ENCODE data around the gene C1QB. TPM values are rescaled to one million over a fixed set of nuclear protein-coding genes. Genes with fewer than 3 reads are reported as not detected.
A peak's percentile ranks its signal among the peaks of the same experiment; 100 is the strongest.

Gene C1QB
- total RNA-seq, 2 donors from 2014 or later, result not detected

- peaks cover 32% of the 10 kb centered on the region for H3K4me1 Mint-ChIP-seq
- no peak for TF ChIP-seq CTCF (conservative IDR thresholded peaks at IDR 0.05)
- no peak overlapping the region for H3K4me3 Mint-ChIP-seq
- Histone ChIP-seq H3K27me3 (ENCODE audit: control insufficient read depth, insufficient read depth, low read length, poor library complexity, severe bottlenecking) (no peaks in the 10 kb centered on the region), H3K4me3 (ENCODE audit: low read length) (no peak overlapping the region), H3K9ac (ENCODE audit: extremely low read depth, low read length, poor library complexity, severe bottlenecking) (no peak overlapping the region), H3K27ac (ENCODE audit: low read depth, low read length) (no peak overlapping the region), H3K9me3 (ENCODE audit: control insufficient read depth, low read length) (no peaks in the 10 kb centered on the region), H3K4me1 (ENCODE audit: control insufficient read depth, insufficient read depth, low read length) (peaks cover 4% of the 10 kb centered on the region), H3K36me3 (ENCODE audit: control insufficient read depth, insufficient read depth, low read length) (no peaks in the 10 kb centered on the region)
- H3K9me3 Mint-ChIP-seq, result no peaks in the 10 kb centered on the region
- no peaks in the 10 kb centered on the region for H3K36me3 Mint-ChIP-seq (ENCODE audit: low read depth)
- H3K27me3 Mint-ChIP-seq (ENCODE audit: insufficient read depth), result peaks cover 4% of the 10 kb centered on the region
- DNase-seq, result peak; percentile 68
- H3K27ac Mint-ChIP-seq, result peak overlapping the region; percentile 6
- WGBS, 2 experiments (ENCODE audit: insufficient coverage in 1 of 2, insufficient read length in 1 of 2), result 28 to 59% methylated on average over 2 to 11 of the region's 11 CpGs
Observed at GRCh38 chr1:22628698-22629444, 24.2 kb upstream of the C1QB start.

- no peak overlapping the region for H3K4me3 ChIP-seq (ENCODE audit: low read length)
- H3K9ac ChIP-seq (ENCODE audit: extremely low read depth, low read length, poor library complexity, severe bottlenecking), result no peak overlapping the region
- Mint-ChIP-seq H3K36me3 (ENCODE audit: low read depth) (no peaks in the 10 kb centered on the region), H3K9me3 (peaks cover 2% of the 10 kb centered on the region), H3K27ac (no peak overlapping the region), H3K27me3 (ENCODE audit: insufficient read depth) (peaks cover 2% of the 10 kb centered on the region), H3K4me3 (no peak overlapping the region), H3K4me1 (peaks cover 32% of the 10 kb centered on the region)
- no peak for DNase-seq
- H3K36me3 ChIP-seq (ENCODE audit: control insufficient read depth, insufficient read depth, low read length), result no peaks in the 10 kb centered on the region
- no peak for TF ChIP-seq CTCF (conservative IDR thresholded peaks at IDR 0.05)
- peaks cover 4% of the 10 kb centered on the region for H3K4me1 ChIP-seq (ENCODE audit: control insufficient read depth, insufficient read depth, low read length)
- H3K27me3 ChIP-seq (ENCODE audit: control insufficient read depth, insufficient read depth, low read length, poor library complexity, severe bottlenecking), result no peaks in the 10 kb centered on the region
- no peak overlapping the region for H3K27ac ChIP-seq (ENCODE audit: low read depth, low read length)
- no peaks in the 10 kb centered on the region for H3K9me3 ChIP-seq (ENCODE audit: control insufficient read depth, low read length)
- WGBS, 2 experiments (ENCODE audit: insufficient coverage in 1 of 2, insufficient read length in 1 of 2), result 24 to 58% methylated on average over 2 of the region's 2 CpGs
Observed at GRCh38 chr1:22629886-22630285, 23.1 kb upstream of the C1QB start.

GRCh38 chr1:22633697-22634463 is 19.2 kb upstream of the C1QB start:
- peaks cover 17% of the 10 kb centered on the region for H3K4me1 Mint-ChIP-seq
- H3K4me3 ChIP-seq (ENCODE audit: low read length), result no peak overlapping the region
- H3K27me3 ChIP-seq (ENCODE audit: control insufficient read depth, insufficient read depth, low read length, poor library complexity, severe bottlenecking), result no peaks in the 10 kb centered on the region
- no peak overlapping the region for H3K9ac ChIP-seq (ENCODE audit: extremely low read depth, low read length, poor library complexity, severe bottlenecking)
- H3K36me3 Mint-ChIP-seq (ENCODE audit: low read depth), result no peaks in the 10 kb centered on the region
- 92 to 95% methylated on average over 9 to 10 of the region's 10 CpGs for WGBS, 2 experiments (ENCODE audit: insufficient coverage in 1 of 2, insufficient read length in 1 of 2)
- H3K4me1 ChIP-seq (ENCODE audit: control insufficient read depth, insufficient read depth, low read length), result no peaks in the 10 kb centered on the region
- H3K27ac ChIP-seq (ENCODE audit: low read depth, low read length), result no peak overlapping the region
- TF ChIP-seq CTCF (conservative IDR thresholded peaks at IDR 0.05), result no peak
- H3K27me3 Mint-ChIP-seq (ENCODE audit: insufficient read depth), result no peaks in the 10 kb centered on the region
- H3K9me3 Mint-ChIP-seq, result peaks cover 5% of the 10 kb centered on the region
- DNase-seq, result no peak
- H3K36me3 ChIP-seq (ENCODE audit: control insufficient read depth, insufficient read depth, low read length), result no peaks in the 10 kb centered on the region
- H3K4me3 Mint-ChIP-seq, result no peak overlapping the region
- no peak overlapping the region for H3K27ac Mint-ChIP-seq
- H3K9me3 ChIP-seq (ENCODE audit: control insufficient read depth, low read length), result no peaks in the 10 kb centered on the region
